Stimulated activated CD8-positive, alpha-beta memory T cell treated with anti-CD3 and anti-CD28 coated beads, Interleukin-2, amount 100 ng/mL, for 48 hours (primary cell): ENCODE measurements around the gene OR2G6.
"Not testable (repeated sequence)": the region's sequence is repeated elsewhere in the genome, so short reads cannot be mapped to it uniquely, and the experiment has no call there.

Source experiments
- DNase-seq, 2 donors: peaks; one replicate each; pipeline ENCODE4 v3.0.0-alpha.2; 2020; ENCODE audit warnings: low read depth in 2 of 2

The OR2G6 gene

DNA sequence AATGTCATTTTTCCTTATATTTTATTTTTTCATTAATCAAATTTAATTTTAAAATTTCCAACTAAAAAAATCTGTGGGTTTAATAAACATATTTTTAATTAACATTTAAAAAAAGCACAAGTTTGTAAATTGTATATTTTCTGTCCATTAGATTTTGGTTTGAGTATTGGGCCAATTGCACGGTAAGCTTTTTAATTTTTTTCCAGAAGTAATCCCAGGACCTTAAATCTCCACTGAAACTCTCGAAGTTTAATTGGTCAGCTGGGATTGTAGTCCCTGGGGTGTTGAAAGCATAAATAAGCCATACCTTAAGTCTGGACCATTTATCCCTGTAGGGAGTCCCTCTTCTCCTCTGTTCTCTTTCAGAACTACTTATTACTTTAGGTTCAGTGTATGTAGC lies at the start of gene OR2G6:
Gene OR2G6 (plus strand): TSS at position 301 of the 400 bp plus-strand sequence. CDS start 13,574 bp downstream, outside the sequence.
- DNase-seq: not testable (repeated sequence)

DNA sequence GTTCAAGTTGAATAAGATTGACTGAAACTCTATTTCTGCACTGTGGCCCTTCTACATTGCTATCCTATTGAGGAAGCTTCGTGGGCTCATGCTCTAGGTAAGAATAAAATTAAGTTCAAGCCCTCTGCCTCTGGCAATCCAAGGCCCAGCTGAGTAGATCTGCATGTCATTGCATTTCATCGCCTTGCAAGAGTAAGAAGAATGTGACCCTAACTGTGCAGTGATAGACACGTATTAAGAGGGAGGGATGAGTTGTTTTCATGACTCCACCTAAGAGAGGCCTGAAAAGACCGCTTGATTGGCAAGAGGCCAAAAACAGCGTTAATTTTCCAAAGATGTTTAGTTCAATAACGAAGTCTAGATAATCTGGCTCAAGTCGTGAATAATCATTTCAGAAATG lies 48.8 kb upstream of the OR2G6 start:
- not testable (repeated sequence) for DNase-seq

- DNase-seq: no peak
These were observed 36.7 kb upstream of the OR2G6 start for GRCh38 chr1:248471154-248471553.

DNA sequence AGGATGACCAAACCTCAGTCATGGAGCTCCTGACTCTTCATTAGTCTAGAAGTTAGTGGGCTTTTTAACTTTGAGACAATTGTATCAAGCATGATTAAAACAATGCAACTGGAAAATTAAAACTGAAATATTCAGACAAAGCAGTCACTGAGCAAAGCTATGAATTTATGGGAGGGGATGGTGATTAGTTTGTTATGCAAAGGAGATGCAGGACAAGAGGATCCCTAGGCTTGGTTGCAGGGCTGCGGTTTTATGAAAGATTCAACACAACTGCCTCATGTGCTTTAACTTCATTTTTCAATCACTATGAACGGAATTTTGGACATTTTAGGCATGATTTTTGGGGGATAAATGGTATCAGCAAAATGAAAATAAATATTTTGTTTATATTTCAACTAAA lies 35.8 kb upstream of the OR2G6 start:
- DNase-seq: not testable (repeated sequence)

DNA sequence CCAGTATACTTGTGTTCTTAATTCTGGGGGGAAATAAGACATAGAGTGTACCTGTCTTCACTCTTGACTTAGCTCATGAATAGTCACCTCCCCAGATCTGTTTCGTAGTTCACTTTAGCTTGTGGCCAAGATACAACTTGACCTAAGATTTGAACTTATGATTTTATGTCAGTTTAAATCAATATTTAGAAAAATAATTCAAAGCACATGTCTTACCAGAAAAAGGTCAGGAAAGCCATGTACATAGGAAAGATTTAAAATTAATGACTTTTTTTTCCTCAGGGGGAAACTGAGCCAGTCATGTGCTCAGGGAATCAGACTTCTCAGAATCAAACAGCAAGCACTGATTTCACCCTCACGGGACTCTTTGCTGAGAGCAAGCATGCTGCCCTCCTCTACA lies 34.8 kb upstream of the OR2G6 start, which contains the start of gene OR2T3:
Gene OR2T3 (plus strand): TSS at position 301 of the 400 bp plus-strand sequence. CDS start 0 bp downstream, at position 301.
- DNase-seq: not testable (repeated sequence)

- DNase-seq: not testable (repeated sequence)
These were observed 32.2 kb upstream of the OR2G6 start for GRCh38 chr1:248475660-248476059.

- not testable (repeated sequence) for DNase-seq
These were observed 25.9 kb upstream of the OR2G6 start for GRCh38 chr1:248481686-248482579.

DNA sequence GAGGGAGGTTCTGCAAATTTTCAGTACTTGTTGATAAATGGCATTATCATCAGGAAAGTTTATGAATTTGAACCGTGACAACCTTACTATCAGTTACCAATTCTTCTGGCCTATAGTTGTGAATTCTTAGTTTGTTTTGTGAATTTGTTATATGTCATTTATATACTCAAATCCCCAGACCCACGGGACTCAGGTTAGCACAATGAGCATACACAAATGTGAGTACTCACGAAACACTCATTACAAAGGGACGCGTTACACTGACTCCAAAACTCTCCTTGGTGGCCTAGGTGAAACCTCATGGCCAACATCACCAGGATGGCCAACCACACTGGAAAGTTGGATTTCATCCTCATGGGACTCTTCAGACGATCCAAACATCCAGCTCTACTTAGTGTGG lies 19.6 kb upstream of the OR2G6 start, which contains the start of gene OR2T5:
Gene OR2T5 (plus strand): TSS at position 301 of the 400 bp plus-strand sequence. CDS start 0 bp downstream, at position 301.
- not testable (repeated sequence) for DNase-seq

GRCh38 chr1:248496661-248497060 lies 11.2 kb upstream of the OR2G6 start:
- DNase-seq: not testable (repeated sequence)

GRCh38 chr1:248500305-248501035 lies 7.4 kb upstream of the OR2G6 start:
- not testable (repeated sequence) for DNase-seq

DNA sequence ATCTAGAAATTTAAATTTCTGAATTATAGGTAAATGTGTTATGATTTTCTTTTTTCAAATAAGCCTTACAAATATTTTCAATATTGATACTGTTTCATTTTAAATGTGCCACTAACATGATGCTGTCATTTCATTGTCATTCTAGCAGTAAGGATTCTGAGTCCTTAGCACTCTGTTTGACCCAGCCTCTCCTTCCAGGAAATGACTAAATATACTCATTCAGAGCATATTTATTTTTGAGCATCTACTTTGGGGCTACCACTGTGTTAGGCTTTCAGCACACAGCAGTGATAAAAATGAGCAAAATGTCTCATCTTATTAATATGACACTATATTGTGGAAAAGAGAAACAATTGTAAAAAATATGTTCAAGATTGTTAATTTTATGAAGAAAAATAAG lies 2.3 kb downstream of the OR2G6 start:
- not testable (repeated sequence) for DNase-seq

DNA sequence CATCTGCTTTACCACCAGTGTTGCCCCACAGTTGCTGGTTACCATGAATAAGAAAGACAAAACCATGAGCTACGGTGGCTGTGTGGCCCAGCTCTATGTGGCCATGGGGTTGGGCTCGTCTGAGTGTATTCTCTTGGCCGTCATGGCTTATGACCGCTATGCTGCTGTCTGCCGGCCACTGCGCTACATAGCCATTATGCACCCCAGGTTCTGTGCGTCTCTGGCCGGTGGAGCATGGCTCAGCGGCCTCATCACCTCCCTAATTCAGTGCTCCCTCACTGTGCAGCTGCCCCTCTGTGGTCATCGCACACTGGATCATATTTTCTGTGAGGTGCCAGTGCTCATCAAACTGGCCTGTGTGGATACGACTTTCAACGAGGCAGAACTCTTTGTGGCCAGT lies 14.0 kb downstream of the OR2G6 start:
- no peak for DNase-seq

- not testable (repeated sequence) for DNase-seq
These were observed 29.6 kb downstream of the OR2G6 start for GRCh38 chr1:248537449-248537848.

- DNase-seq: not testable (repeated sequence)
These were observed 39.5 kb downstream of the OR2G6 start for GRCh38 chr1:248547383-248547782.

- DNase-seq: not testable (repeated sequence)
These were observed 43.2 kb downstream of the OR2G6 start for GRCh38 chr1:248551027-248551426.

- DNase-seq: not testable (repeated sequence)
These were observed 54.8 kb downstream of the OR2G6 start, which contains the start of gene OR2T29 for GRCh38 chr1:248562672-248563071. Gene OR2T29, minus strand, starts transcription at chr1:248562772. Its CDS starts 3,281 bp downstream, at chr1:248559491.

GRCh38 chr1:248565530-248566373 lies 57.9 kb downstream of the OR2G6 start:
- DNase-seq: not testable (repeated sequence)

GRCh38 chr1:248569049-248569448 lies 61.2 kb downstream of the OR2G6 start:
- not testable (repeated sequence) for DNase-seq

GRCh38 chr1:248570811-248571210 lies 62.9 kb downstream of the OR2G6 start:
- DNase-seq: not testable (repeated sequence)

DNA sequence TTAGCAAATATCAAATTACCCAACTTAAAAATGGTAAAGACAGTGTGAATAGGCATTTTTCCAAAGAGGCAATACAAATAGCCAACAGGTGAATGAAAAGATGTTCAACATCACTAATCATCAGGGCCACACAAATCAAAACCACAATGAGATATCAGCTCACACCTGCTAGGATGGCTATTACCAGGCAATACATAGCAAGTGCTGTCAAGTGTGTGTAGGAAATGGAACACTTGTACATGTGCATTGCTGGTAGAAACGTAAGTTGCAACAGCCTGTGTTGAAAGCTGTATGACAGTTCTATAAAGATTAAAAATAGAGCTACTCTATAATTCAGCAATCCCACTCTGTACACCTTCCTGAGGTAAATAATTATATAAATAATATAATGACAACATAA lies 64.2 kb downstream of the OR2G6 start:
- not testable (repeated sequence) for DNase-seq

DNA sequence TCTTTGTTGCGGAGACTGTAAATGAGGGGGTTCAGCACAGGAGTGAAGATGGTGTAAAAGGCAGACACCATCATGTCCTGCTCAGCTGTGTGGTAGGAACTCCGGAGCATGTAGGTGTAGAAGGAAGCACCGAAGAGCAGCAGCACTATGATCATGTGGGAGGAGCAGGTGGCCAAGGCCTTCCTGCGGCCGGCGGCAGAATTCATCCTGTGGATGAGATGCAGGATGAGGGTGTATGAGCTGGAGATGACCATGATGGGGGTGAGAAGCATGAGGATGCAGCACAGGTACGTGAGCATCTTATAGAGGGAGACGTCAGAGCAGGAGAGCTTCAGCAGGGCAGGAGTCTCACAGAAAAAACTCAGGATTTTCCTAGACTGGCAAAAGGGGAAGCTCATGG lies 66.0 kb downstream of the OR2G6 start:
- not testable (repeated sequence) for DNase-seq
